K562 (cell line): ENCODE results near the gene ATF3. TPM values are rescaled to one million over a fixed set of nuclear protein-coding genes. Genes with fewer than 3 reads are reported as not detected.

Experiments used
- ARID3A ChIP-seq: IDR thresholded peaks from 2 replicates; pipeline ENCODE4 v1.6.1; 2012; ENCODE audit warnings: low read depth, low read length, improper control_type of control experiment, borderline replicate concordance
- ARID3B ChIP-seq: fragments of 250-450 bp; sonication (Bioruptor Pico); IDR thresholded peaks from 2 replicates; pipeline ENCODE4 v1.4.0; 2020; ENCODE audit warnings: borderline replicate concordance
- BCLAF1 ChIP-seq, 2 experiments: fragments of 450-650 bp in 1 of 2; IDR thresholded peaks; 2 replicates each; pipeline ENCODE4 v1.6.1; 2011 to 2017; ENCODE audit warnings: low read depth in 2 of 2, antibody characterized with exemption in 1 of 2, borderline replicate concordance in 1 of 2, low read length in 1 of 2, mild to moderate bottlenecking in 1 of 2, mixed read lengths in 1 of 2; ENCODE audit not compliant: control insufficient read depth in 1 of 2
- CHCHD3 ChIP-seq: fragments of 250-450 bp; sonication (Bioruptor Pico); IDR thresholded peaks from 2 replicates; pipeline ENCODE4 v2.1.2; 2022; ENCODE audit warnings: mild to moderate bottlenecking
- MAFF ChIP-seq: IDR thresholded peaks from 2 replicates; pipeline ENCODE4 v1.6.1; 2012; ENCODE audit warnings: low read length, improper control_type of control experiment
- MCM2 ChIP-seq: fragments of 450-650 bp; IDR thresholded peaks from 2 replicates; pipeline ENCODE4 v1.6.1; 2017; ENCODE audit warnings: low read depth, mild to moderate bottlenecking
- MYC ChIP-seq, 2 experiments: fragments of 250-450 bp in 1 of 2; sonication (Bioruptor Pico) in 1 of 2; IDR thresholded peaks; 2 replicates each; pipeline versions ENCODE4 v1.5.1 to v1.6.1; 2012 to 2021; ENCODE audit warnings: low read depth in 2 of 2, borderline replicate concordance in 1 of 2, improper control_type of control experiment in 1 of 2, low read length in 1 of 2, mild to moderate bottlenecking in 1 of 2, moderate library complexity in 1 of 2
- PTRF ChIP-seq: fragments of 450-650 bp; IDR thresholded peaks from 2 replicates; pipeline ENCODE4 v1.6.1; 2016; ENCODE audit warnings: mild to moderate bottlenecking, missing genetic modification characterization, missing compliant biosample characterization
- RBM17 ChIP-seq: fragments of 200-400 bp; formaldehyde crosslinking; IDR thresholded peaks from 2 replicates; pipeline ENCODE4 v1.6.1; 2017; ENCODE audit warnings: low read depth, mild to moderate bottlenecking, low read length, borderline replicate concordance
- RFX7 ChIP-seq: fragments of 250-450 bp; sonication (Bioruptor Pico); IDR thresholded peaks from 2 replicates; pipeline ENCODE4 v1.5.1; 2021; ENCODE audit warnings: mild to moderate bottlenecking
- TCF15 ChIP-seq: fragments of 250-450 bp; sonication (Bioruptor Pico); IDR thresholded peaks from 2 replicates; pipeline ENCODE4 v1.8.0; 2022; ENCODE audit warnings: moderate library complexity, mild to moderate bottlenecking, inconsistent platforms
- ZBTB5 ChIP-seq: fragments of 450-650 bp; IDR thresholded peaks from 2 replicates; pipeline ENCODE4 v1.6.1; 2017; ENCODE audit warnings: antibody characterized with exemption
- ZFP1 ChIP-seq: fragments of 450-650 bp; formaldehyde crosslinking; IDR thresholded peaks from 2 replicates; pipeline ENCODE4 v1.4.0; 2020; ENCODE audit warnings: mild to moderate bottlenecking, mixed read lengths
- ZFP36 ChIP-seq: fragments of 150-350 bp; IDR thresholded peaks from 2 replicates; pipeline ENCODE4 v1.6.1; 2018; ENCODE audit warnings: low read length, low read depth; ENCODE audit not compliant: partially characterized antibody
- ZKSCAN8 ChIP-seq: fragments of 200-800 bp; sonication (Bioruptor generic); IDR thresholded peaks from 2 replicates; pipeline ENCODE4 v1.6.1; 2016; ENCODE audit warnings: missing genetic modification characterization, missing compliant biosample characterization
- ZNF274 ChIP-seq: IDR thresholded peaks from 2 replicates; pipeline ENCODE4 v1.6.1; 2011; ENCODE audit warnings: low read depth, mild to moderate bottlenecking, low read length, moderate library complexity, borderline replicate concordance
- ZNF77 ChIP-seq: fragments of 250-450 bp; sonication (Bioruptor Pico); IDR thresholded peaks from 2 replicates; pipeline ENCODE4 v1.5.0; 2020
- polyA plus RNA-seq, 8 experiments: library from polyadenylated mRNA; depleted of rRNA in 4 of 8; stranded (reverse) in 5 of 8; unstranded in 3 of 8; fragments of >200 nt; fragmentation: Nextera tagmentation in 2 of 8; fragmentation: Illumina TruSeq in 1 of 8; extraction: Ambion mirVana in 2 of 8; extraction: Trizol in 1 of 8; gene quantifications; 2 replicates each; pipeline versions ENCODE4 v1.2.1 to v1.2.3, GENCODE V29; 2011 to 2014; ENCODE audit warnings: inconsistent platforms in 1 of 8, missing spikeins in 1 of 8
- total RNA-seq, 7 experiments: library from RNA; depleted of rRNA in 6 of 7; stranded (reverse); fragments of >200 nt in 6 of 7; fragmentation: Illumina TruSeq in 2 of 7; extraction: Trizol in 2 of 7; gene quantifications; 2 replicates each; pipeline versions ENCODE4 v1.2.1 to v1.2.3, GENCODE V29; 2011 to 2021; ENCODE audit warnings: low replicate concordance in 1 of 7

The ATF3 gene
- total and polyA plus RNA-seq, 9 of the 15 experiments (the other 6 are each of a cell fraction or from before 2014, with no cell fraction given) = 3.5 to 28.2 (median 19.8) TPM

GRCh38 chr1:212566522-212567479, 41.8 kb upstream of the ATF3 start (continued):
- TF ChIP-seq MAFF (peak; percentile 31; the same call in 1 of the 2 replicates), RFX7 (CRISPR knock-in tag) (no peak), ZKSCAN8 (CRISPR knock-in tag) (no peak), ZNF274 (no peak), CHCHD3 (CRISPR knock-in tag) (no peak), MYC (IDR thresholded peaks at IDR 0.05; ENCODE audit: low read depth, low read length) (no peak), MYC (CRISPR knock-in tag; IDR thresholded peaks at IDR 0.05; ENCODE audit: borderline replicate concordance, low read depth) (no peak), ZBTB5 (no peak), MCM2 (no peak), ZNF77 (CRISPR knock-in tag) (no peak), ARID3B (no peak), ZFP36 (peak; percentile 55), PTRF (tag) (no peak), ARID3A (no peak), ZFP1 (CRISPR knock-in tag) (no peak), RBM17 (no peak), TCF15 (CRISPR knock-in tag) (no peak), BCLAF1 (IDR thresholded peaks at IDR 0.05; ENCODE audit: borderline replicate concordance in 1 of 2, control insufficient read depth in 1 of 2, low read depth in 2 of 2, low read length in 1 of 2) (no peak)
